GM12875 (cell line): ENCODE data around the gene FBXO48.

Experiments
- H3K4me3 ChIP-seq: one replicate; pipeline ENCODE4 v1.5.1; 2011; ENCODE audit warnings: low read depth, low read length, control low read depth
- CTCF ChIP-seq: IDR thresholded peaks from 2 replicates; pipeline ENCODE4 v1.5.1; 2011; ENCODE audit warnings: low read depth, mild to moderate bottlenecking, control low read depth, inconsistent platforms, low read length, moderate library complexity, borderline replicate concordance; ENCODE audit not compliant: insufficient read depth

The FBXO48 gene

GRCh38 chr2:68412127-68412819 lies 54.8 kb downstream of the FBXO48 start:
- no peak overlapping the region for H3K4me3 ChIP-seq

GRCh38 chr2:68411397-68412126 lies 55.5 kb downstream of the FBXO48 start:
- no peak for TF ChIP-seq CTCF
- H3K4me3 ChIP-seq: no peak overlapping the region

More at GRCh38 chr2:68412127-68412819, 54.8 kb downstream of the FBXO48 start:
- TF ChIP-seq CTCF: no peak
